OCI-LY7 (cell line): ENCODE results near the gene HGS. TPM values are rescaled to one million over a fixed set of nuclear protein-coding genes. Genes with fewer than 3 reads are reported as not detected.

Experiments
- BruUV-seq: library from RNA; stranded (reverse); fragments of 400-500 nt; replicated peaks from 2 replicates; lab custom pipeline; 2021; lab: Mats Ljungman, UMichigan
- CTCF ChIA-PET: fragments of 300-600 bp; sonication (Branson Sonifier 250); formaldehyde crosslinking; loops from one replicate; lab custom pipeline; 2022; ENCODE audit warnings: antibody characterized with exemption; ENCODE audit not compliant: unreplicated experiment; lab: Charles Lee
- POLR2A ChIA-PET: fragments of 300-600 bp; sonication (Branson Sonifier 250); formaldehyde crosslinking; loops from one replicate; lab custom pipeline; 2022; ENCODE audit warnings: antibody characterized with exemption; lab: Charles Lee
- DNase-seq: peaks from one replicate; pipeline ENCODE4 v3.0.0-alpha.2; 2015; ENCODE audit warnings: low spot score
- H2AFZ ChIP-seq: fragments of 200-600 bp; sonication (generic), shearing (Covaris generic); 2 replicates; pipeline ENCODE4 v1.6.1; 2014; ENCODE audit warnings: mild to moderate bottlenecking, antibody characterized with exemption, low read length, moderate library complexity
- H3K27ac ChIP-seq: fragments of 200-600 bp; sonication (generic); 2 replicates; pipeline ENCODE4 v1.5.1; 2014; ENCODE audit warnings: mixed run types, low read depth, mild to moderate bottlenecking, moderate library complexity, low read length, inconsistent platforms; ENCODE audit not compliant: poor library complexity, severe bottlenecking
- H3K36me3 ChIP-seq: fragments of 200-600 bp; sonication (generic); 2 replicates; pipeline ENCODE4 v1.6.1; 2014; ENCODE audit warnings: mild to moderate bottlenecking, antibody characterized with exemption, low read length, moderate library complexity, mixed read lengths; ENCODE audit not compliant: insufficient read depth
- H3K4me1 ChIP-seq: fragments of 200-600 bp; sonication (generic); 2 replicates; pipeline ENCODE4 v1.5.1; 2014; ENCODE audit warnings: mild to moderate bottlenecking, low read length; ENCODE audit not compliant: insufficient read depth, poor library complexity, severe bottlenecking
- H3K4me2 ChIP-seq: fragments of 200-600 bp; sonication (generic); 2 replicates; pipeline ENCODE4 v1.6.1; 2014; ENCODE audit warnings: mild to moderate bottlenecking, low read length
- H3K4me3 ChIP-seq: fragments of 200-600 bp; sonication (generic); 2 replicates; pipeline ENCODE4 v1.5.1; 2014; ENCODE audit warnings: mild to moderate bottlenecking, low read depth, low read length; ENCODE audit not compliant: poor library complexity, severe bottlenecking
- H3K79me2 ChIP-seq: fragments of 200-600 bp; sonication (generic); 2 replicates; pipeline ENCODE4 v1.6.1; 2016; ENCODE audit warnings: low read depth, mild to moderate bottlenecking, low read length, moderate library complexity, mixed read lengths; ENCODE audit not compliant: insufficient read depth
- H3K9me2 ChIP-seq: fragments of 200-600 bp; sonication (generic); 2 replicates; pipeline ENCODE4 v1.6.1; 2016; ENCODE audit warnings: mild to moderate bottlenecking, low read length, mixed read lengths; ENCODE audit not compliant: insufficient read depth
- H3K9me3 ChIP-seq: fragments of 200-600 bp; sonication (generic); 2 replicates; pipeline ENCODE4 v1.6.1; 2014; ENCODE audit warnings: mild to moderate bottlenecking, mixed run types, low read length, mixed read lengths
- H4K20me1 ChIP-seq: fragments of 200-600 bp; sonication (generic); 2 replicates; pipeline ENCODE4 v1.6.1; 2014; ENCODE audit warnings: mild to moderate bottlenecking, antibody characterized with exemption, low read length, moderate library complexity, mixed read lengths; ENCODE audit not compliant: insufficient read depth
- EZH2phosphoT487 ChIP-seq: fragments of 200-600 bp; sonication (generic); IDR thresholded peaks from 2 replicates; pipeline ENCODE4 v1.6.1; 2018; ENCODE audit warnings: low read depth, borderline replicate concordance, mild to moderate bottlenecking, mixed run types, antibody characterized with exemption, low read length, moderate library complexity, mixed read lengths
- intact Hi-C: fragments of 100-400 bp; cut with micrococcal nuclease; formaldehyde crosslinking; loops from one replicate; pipeline ENCODE4 v1.10.0; 2022; ENCODE audit not compliant: unreplicated experiment
- total RNA-seq, 2 experiments: library from RNA; depleted of rRNA in 1 of 2; stranded (reverse); fragments of >200 nt in 1 of 2; shearing (Covaris generic) in 1 of 2; gene quantifications; 2 replicates each; pipeline ENCODE4 v1.2.3, GENCODE V29; 2014 to 2022
- TF ChIP-seq, protein P1 (sequence below): fragments of 200-600 bp; sonication (generic); conservative IDR thresholded peaks from 2 replicates; pipeline ENCODE4 v1.5.1; 2014; ENCODE audit warnings: mild to moderate bottlenecking, antibody characterized with exemption, low read length, moderate library complexity, mixed read lengths

HGS gene
- total RNA-seq, 2 experiments from 2014 or later, result 162 to 175 TPM

GRCh38 chr17:81652906-81653771 lies 30.7 kb upstream of the HGS start:
- intact Hi-C loops, result no loop called here
- Histone ChIP-seq H3K79me2 (no peaks in the 10 kb centered on the region), H3K4me1 (peaks cover 16% of the 10 kb centered on the region), H3K4me3 (no peak overlapping the region), H3K9me2 (no peaks in the 10 kb centered on the region), H3K36me3 (no peaks in the 10 kb centered on the region), H2AFZ (peak overlapping the region; percentile 65), H4K20me1 (no peaks in the 10 kb centered on the region), H3K9me3 (no peaks in the 10 kb centered on the region), H3K4me2 (peak overlapping the region; percentile 56), H3K27ac (no peak overlapping the region)
- ChIA-PET CTCF (interaction anchor here (0.6 kb wide), 1 partner anchor 22 kb away, joined by 3 read pairs; no protein-coding TSS in a partner anchor), POLR2A (interaction anchor here (0.6 to 0.7 kb wide), 2 partner anchors 30 to 416 kb away, joined by 4 to 5 read pairs; no protein-coding TSS in a partner anchor)
- peak; percentile 52 for DNase-seq
- BruUV-seq, result no TSS peak
- TF ChIP-seq, protein P1, sequence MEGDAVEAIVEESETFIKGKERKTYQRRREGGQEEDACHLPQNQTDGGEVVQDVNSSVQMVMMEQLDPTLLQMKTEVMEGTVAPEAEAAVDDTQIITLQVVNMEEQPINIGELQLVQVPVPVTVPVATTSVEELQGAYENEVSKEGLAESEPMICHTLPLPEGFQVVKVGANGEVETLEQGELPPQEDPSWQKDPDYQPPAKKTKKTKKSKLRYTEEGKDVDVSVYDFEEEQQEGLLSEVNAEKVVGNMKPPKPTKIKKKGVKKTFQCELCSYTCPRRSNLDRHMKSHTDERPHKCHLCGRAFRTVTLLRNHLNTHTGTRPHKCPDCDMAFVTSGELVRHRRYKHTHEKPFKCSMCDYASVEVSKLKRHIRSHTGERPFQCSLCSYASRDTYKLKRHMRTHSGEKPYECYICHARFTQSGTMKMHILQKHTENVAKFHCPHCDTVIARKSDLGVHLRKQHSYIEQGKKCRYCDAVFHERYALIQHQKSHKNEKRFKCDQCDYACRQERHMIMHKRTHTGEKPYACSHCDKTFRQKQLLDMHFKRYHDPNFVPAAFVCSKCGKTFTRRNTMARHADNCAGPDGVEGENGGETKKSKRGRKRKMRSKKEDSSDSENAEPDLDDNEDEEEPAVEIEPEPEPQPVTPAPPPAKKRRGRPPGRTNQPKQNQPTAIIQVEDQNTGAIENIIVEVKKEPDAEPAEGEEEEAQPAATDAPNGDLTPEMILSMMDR, result no peak
- no peak for TF ChIP-seq EZH2phosphoT487

GRCh38 chr17:81655378-81656117 lies 28.3 kb upstream of the HGS start:
- Histone ChIP-seq H3K27ac (no peak overlapping the region), H2AFZ (no peak overlapping the region), H3K36me3 (no peaks in the 10 kb centered on the region; the same call in 1 of the 2 replicates), H3K9me3 (no peaks in the 10 kb centered on the region), H4K20me1 (no peaks in the 10 kb centered on the region), H3K4me2 (no peak overlapping the region), H3K79me2 (no peaks in the 10 kb centered on the region), H3K4me3 (no peak overlapping the region), H3K9me2 (no peaks in the 10 kb centered on the region), H3K4me1 (peaks cover 30% of the 10 kb centered on the region)
- TF ChIP-seq EZH2phosphoT487, result no peak
- TF ChIP-seq, protein P1, result no peak
- CTCF ChIA-PET, result no interaction called here
- DNase-seq, result no peak
- POLR2A ChIA-PET, result interaction anchor here (0.5 to 1.6 kb wide), 2 partner anchors 10 to 56 kb away, joined by 3 to 4 read pairs; no protein-coding TSS in a partner anchor
- intact Hi-C loops, result no loop called here
- BruUV-seq, result no TSS peak
